ENCODE measurements around the gene GUK1.

GUK1 gene

GRCh38 chr1:228095161-228095560 is 44.9 kb upstream of the GUK1 start:
- TF ChIP-seq CTCF (conservative IDR thresholded peaks at IDR 0.05; ENCODE audit: low read depth, low read length), result no peak
- no peak overlapping the region for H3K4me3 ChIP-seq (ENCODE audit: low read length)
- no peak for DNase-seq (ENCODE audit: low read depth)

- no peak overlapping the region for H3K4me3 ChIP-seq (ENCODE audit: low read length)
- TF ChIP-seq CTCF (conservative IDR thresholded peaks at IDR 0.05; ENCODE audit: low read depth, low read length), result no peak
- DNase-seq (ENCODE audit: low read depth), result no peak
Measured at GRCh38 chr1:228095938-228096337, 44.1 kb upstream of the GUK1 start.

GRCh38 chr1:228096416-228097332 is 43.4 kb upstream of the GUK1 start:
- no peak for DNase-seq (ENCODE audit: low read depth)
- H3K4me3 ChIP-seq (ENCODE audit: low read length), result no peak overlapping the region
- no peak for TF ChIP-seq CTCF (conservative IDR thresholded peaks at IDR 0.05; ENCODE audit: low read depth, low read length)

GRCh38 chr1:228097333-228098081 is 42.6 kb upstream of the GUK1 start:
- no peak for DNase-seq (ENCODE audit: low read depth)
- no peak for TF ChIP-seq CTCF (conservative IDR thresholded peaks at IDR 0.05; ENCODE audit: low read depth, low read length)
- no peak overlapping the region for H3K4me3 ChIP-seq (ENCODE audit: low read length)

GRCh38 chr1:228098323-228098931 is 41.7 kb upstream of the GUK1 start:
- no peak overlapping the region for H3K4me3 ChIP-seq (ENCODE audit: low read length)
- no peak for DNase-seq (ENCODE audit: low read depth)
- no peak for TF ChIP-seq CTCF (conservative IDR thresholded peaks at IDR 0.05; ENCODE audit: low read depth, low read length)

DNA sequence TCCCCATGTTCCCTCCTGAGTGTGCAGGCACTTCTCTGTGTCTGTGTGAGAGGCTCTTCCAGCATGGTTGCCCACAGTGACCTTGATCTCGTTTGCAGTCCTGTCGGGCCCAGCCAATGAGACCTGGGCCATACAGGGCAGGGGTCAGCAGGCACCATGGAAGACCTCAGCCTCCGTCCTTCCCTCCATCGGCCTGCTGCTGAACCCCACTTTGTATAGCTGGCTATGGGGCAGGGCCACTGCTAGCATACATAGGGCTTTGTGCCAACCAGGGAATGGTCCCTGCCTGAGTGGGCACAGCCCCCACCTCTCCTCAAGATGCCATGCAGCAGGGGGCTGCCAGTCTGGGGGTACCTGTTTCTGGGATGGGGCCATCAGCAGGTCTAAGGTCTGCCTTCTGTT is 40.7 kb upstream of the GUK1 start:
- no peak for TF ChIP-seq CTCF (conservative IDR thresholded peaks at IDR 0.05; ENCODE audit: low read depth, low read length)
- DNase-seq (ENCODE audit: low read depth), result no peak
- H3K4me3 ChIP-seq (ENCODE audit: low read length), result no peak overlapping the region

Measured in retinal pigment epithelial cell (primary cell).